ENCODE data around the gene RPL13A. TPM values are rescaled to one million over a fixed set of nuclear protein-coding genes. Genes with fewer than 3 reads are reported as not detected.

The RPL13A gene
- total and polyA plus RNA-seq, 2 of the 13 experiments (the other 11 are each of a cell fraction or from before 2014, with no cell fraction given): 2,601 to 3,407 TPM

DNA sequence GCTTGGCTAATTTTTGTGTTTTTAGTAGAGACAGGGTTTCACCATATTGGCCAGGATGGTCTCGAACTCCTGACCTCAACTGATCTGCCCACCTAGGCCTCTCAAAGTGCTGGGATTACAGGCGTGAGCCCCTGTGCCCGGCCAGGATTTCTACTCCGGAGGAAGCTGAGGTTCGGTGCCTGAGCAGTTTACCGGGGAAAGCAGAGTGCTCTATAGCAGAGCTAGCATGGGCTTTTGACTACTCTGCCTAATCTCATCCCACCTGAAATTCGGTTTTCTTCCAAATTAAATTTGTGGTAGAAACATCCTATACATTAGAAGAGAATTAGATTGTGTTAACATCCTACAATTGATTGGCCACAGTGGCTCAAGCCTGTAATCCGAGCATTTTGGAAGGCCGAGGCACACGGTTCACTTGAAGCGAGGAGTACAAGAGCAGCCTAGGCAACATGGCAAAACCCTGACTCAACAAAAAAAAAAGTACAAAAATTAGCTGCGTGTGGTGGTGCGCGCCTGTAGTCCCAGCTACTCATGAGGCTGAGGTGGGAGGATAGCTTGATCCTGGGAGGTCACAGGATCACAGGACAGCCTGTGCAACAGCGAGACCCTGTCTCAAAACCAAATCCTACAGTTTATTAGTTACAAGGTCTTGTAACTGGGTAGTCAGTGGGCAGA is 1.6 kb downstream of the RPL13A start:
- TSS peak; percentile 74 for BruUV-seq (replicated peaks)
- peaks cover 19 to 40% of the 10 kb centered on the region in 2 experiments for H3K36me3 ChIP-seq (replicated peaks in 1 of 2; ENCODE audit: control insufficient read depth in 1 of 2, insufficient read depth in 2 of 2, low read length in 2 of 2)
- no peak overlapping the region for H2AFZ ChIP-seq (ENCODE audit: low read length)
- peak overlapping the region; percentile 87 for H3K27ac ChIP-seq (ENCODE audit: extremely low read length, insufficient read depth, low read length)
- DNase-seq (ENCODE audit: low spot score) (no peak), FAIRE-seq (no peak), ATAC-seq (no peak)
- ChIA-PET POLR2A (interaction anchor here (0.6 to 2.9 kb wide), 7 partner anchors 10 to 101 kb away, joined by 3 to 14 read pairs (median 4); partner anchors contain the start of genes ALDH16A1, PIH1D1 and PRR12), CTCF (ENCODE audit: low intra/inter-chr PET ratio, low total read pairs) (no interaction called here)
- no peaks in the 10 kb centered on the region for H3K9me3 ChIP-seq (ENCODE audit: low read length)
- peaks cover 0 to 3% of the 10 kb centered on the region in 2 experiments; a peak in 1 of 5 replicates for H3K27me3 ChIP-seq (ENCODE audit: control insufficient read depth in 1 of 2, insufficient read depth in 2 of 2, low read length in 2 of 2)
- WGBS (ENCODE audit: low lambda C conversion rate): 1% methylated on average over 15 of the region's 15 CpGs
- peak overlapping the region; percentile 100 for H3K9ac ChIP-seq (ENCODE audit: insufficient read depth, low read depth, low read length)
- peaks cover 29% of the 10 kb centered on the region for H3K4me1 ChIP-seq (ENCODE audit: insufficient read depth, low read length)
- H3K79me2 ChIP-seq (ENCODE audit: insufficient read depth, low read length): peaks cover 37% of the 10 kb centered on the region
- in situ Hi-C loops (cut with HindIII; ENCODE audit: extremely low pct_ligation_motif_present, low pct_unique_long_range_greater_than_20kb): no loop called here
- intact Hi-C loops (cut with micrococcal nuclease; ENCODE audit: unreplicated experiment): no loop called here
- H3K4me2 ChIP-seq (ENCODE audit: low read depth, low read length): peak overlapping the region; percentile 90
- peak overlapping the region; percentile 93 to 98 (median 97) for H3K4me3 ChIP-seq (replicated peaks in 1 of 3; ENCODE audit: insufficient read depth in 1 of 3, low read depth in 2 of 3, low read length in 3 of 3)
- peaks cover 45% of the 10 kb centered on the region for H4K20me1 ChIP-seq (ENCODE audit: insufficient read depth, low read length)
- TF ChIP-seq TCF7 (IDR thresholded peaks at IDR 0.05; ENCODE audit: low read depth) (no peak), REST (IDR thresholded peaks at IDR 0.05; ENCODE audit: borderline replicate concordance in 1 of 2, low read depth in 1 of 2, low read length in 2 of 2) (no peak; a peak in 1 of 4 replicates), MYPOP (CRISPR knock-in tag; IDR thresholded peaks at IDR 0.05) (0 out of 2 replicates have a peak, but pooled peaks have one; percentile 0), ZKSCAN8 (CRISPR knock-in tag; IDR thresholded peaks at IDR 0.05; ENCODE audit: borderline replicate concordance) (no peak), MATR3 (CRISPR knock-in tag; IDR thresholded peaks at IDR 0.05) (no peak), SRSF1 (optimal IDR thresholded peaks at IDR 0.05; ENCODE audit: low read depth, low read length) (no peak), ATRX (CRISPR knock-in tag; IDR thresholded peaks at IDR 0.05; ENCODE audit: borderline replicate concordance) (no peak), MNT (IDR thresholded peaks at IDR 0.05) (no peak), RAD51 (IDR thresholded peaks at IDR 0.05; ENCODE audit: borderline replicate concordance) (no peak), FUBP1 (CRISPR knock-in tag; IDR thresholded peaks at IDR 0.05; ENCODE audit: borderline replicate concordance) (no peak), MBD4 (IDR thresholded peaks at IDR 0.05; ENCODE audit: borderline replicate concordance, low read length) (0 out of 2 replicates have a peak, but pooled peaks have one; percentile 19), HOXA7 (CRISPR knock-in tag; IDR thresholded peaks at IDR 0.05) (no peak)

Measured in HepG2 (cell line).